Left colon (tissue), 2 donors: Measurements from ENCODE around the gene VSIR. TPM values are rescaled to one million over a fixed set of nuclear protein-coding genes. Genes with fewer than 3 reads are reported as not detected.

ENCODE experiments used
- ATAC-seq: fragments of 200-7000 bp; cut with Tn5 transposase; one replicate; pipeline ENCODE4 v1.9.1; 2020; ENCODE audit warnings: mild to moderate bottlenecking, moderate library complexity
- DNase-seq, 2 donors: peaks; one replicate each; pipeline ENCODE4 v3.0.0-alpha.2; 2020
- intact Hi-C, 2 donors: fragments of 100-400 bp; cut with DNase I in 1 of 2; cut with micrococcal nuclease in 1 of 2; formaldehyde crosslinking; loops; one replicate each; pipeline versions ENCODE4 v1.11.2 to v1.14.0; 2022; cut with DNase I, micrococcal nuclease
- long read RNA-seq: library from polyadenylated mRNA; unstranded; transcript quantifications from one replicate; pipeline ENCODE4 v2.0.0, GENCODE V29; 2021
- total RNA-seq, 2 donors: library from RNA; stranded (reverse); fragmentation: NEBNext Ultra II Directional; extraction: Animal tissue kit (Norgen Biotek cat#: 25700); gene quantifications; one replicate each; pipeline ENCODE4 v1.2.1, GENCODE V29; 2021
- donor health status: DM: no; HTN: no; CAD: no.
- donor health status: DM: yes; HTN: yes; CAD: no.

Gene VSIR
- total RNA-seq = 10 to 100 TPM; 50.5 to 76.7 TPM
- long read RNA-seq, full-length matches to known transcripts = 56 of 84 reads
- long read RNA-seq, partial matches to known transcripts = 17 of 84 reads
- long read RNA-seq, other reads (novel, unspliced or antisense) = 11 of 84 reads

- intact Hi-C loops = loop anchor here in 1 of 2 donors (10.0 kb wide), 1 partner anchor 59 kb away; the partner anchor contains the start of gene C10orf105
- ATAC-seq (peak; percentile 85), DNase-seq (peak; percentile 83 to 91)
Observed at GRCh38 chr10:71773221-71773971, at the start of gene VSIR. Gene VSIR (minus strand): TSS chr10:71773520. CDS start chr10:71773439, 81 bp downstream.

GRCh38 chr10:71821909-71822763 is 48.8 kb upstream of the VSIR start:
- intact Hi-C loops = no loop called here
- DNase-seq (no peak), ATAC-seq (no peak)

GRCh38 chr10:71820966-71821365 is 47.6 kb upstream of the VSIR start:
- DNase-seq (no peak), ATAC-seq (no peak)

GRCh38 chr10:71819985-71820384 is 46.7 kb upstream of the VSIR start:
- no peak for ATAC-seq
- DNase-seq = no peak
- intact Hi-C loops = loop anchor here (10.0 kb wide), 1 partner anchor 505 kb away; the partner anchor contains the start of gene SLC29A3 (in 2 of the 2)

More at GRCh38 chr10:71820966-71821365, 47.6 kb upstream of the VSIR start:
- intact Hi-C loops = no loop called here

GRCh38 chr10:71819441-71819861 is 46.1 kb upstream of the VSIR start:
- intact Hi-C loops = loop anchor here (10.0 kb wide), 1 partner anchor 505 kb away; the partner anchor contains the start of gene SLC29A3 (in 2 of the 2)
- ATAC-seq (no peak), DNase-seq (no peak)

- no peak for DNase-seq
- intact Hi-C loops = loop anchor here (10.0 kb wide), 1 partner anchor 504 kb away; the partner anchor contains the start of gene SLC29A3 (in 2 of the 2)
- no peak for ATAC-seq
Observed at GRCh38 chr10:71818674-71819260, 45.4 kb upstream of the VSIR start.

- ATAC-seq (no peak), DNase-seq (no peak)
- intact Hi-C loops = loop anchor here (10.0 kb wide), 1 partner anchor 503 kb away; the partner anchor contains the start of gene SLC29A3 (in 2 of the 2)
Observed at GRCh38 chr10:71817831-71818655, 44.7 kb upstream of the VSIR start.

GRCh38 chr10:71816936-71817618 is 43.8 kb upstream of the VSIR start:
- no peak for ATAC-seq
- intact Hi-C loops = loop anchor here (10.0 kb wide), 1 partner anchor 502 kb away; the partner anchor contains the start of gene SLC29A3 (in 2 of the 2)

GRCh38 chr10:71816421-71816851 is 43.1 kb upstream of the VSIR start:
- no peak for DNase-seq
- no peak for ATAC-seq
- intact Hi-C loops = loop anchor here (10.0 kb wide), 1 partner anchor 502 kb away; the partner anchor contains the start of gene SLC29A3 (in 2 of the 2)

More at GRCh38 chr10:71816936-71817618, 43.8 kb upstream of the VSIR start:
- DNase-seq = no peak

- intact Hi-C loops = loop anchor here (10.0 kb wide), 1 partner anchor 501 kb away; the partner anchor contains the start of gene SLC29A3 (in 2 of the 2)
- DNase-seq = no peak
- ATAC-seq = no peak
Observed at GRCh38 chr10:71815515-71816130, 42.3 kb upstream of the VSIR start.

- intact Hi-C loops = loop anchor here (5.0 to 10.0 kb wide), 2 partner anchors 433 to 500 kb away; partner anchors contain the start of gene SLC29A3 (in 2 of the 2)
- DNase-seq (no peak), ATAC-seq (no peak)
Observed at GRCh38 chr10:71814922-71815411, 41.6 kb upstream of the VSIR start.

- intact Hi-C loops = loop anchor here (5.0 to 10.0 kb wide), 2 partner anchors 431 to 498 kb away; partner anchors contain the start of gene SLC29A3 (in 2 of the 2)
- ATAC-seq (peak; percentile 2), DNase-seq (no peak)
Observed at GRCh38 chr10:71812913-71813590, 39.7 kb upstream of the VSIR start.

- peak; percentile 53 to 82 for DNase-seq
- ATAC-seq = peak; percentile 89
- intact Hi-C loops = loop anchor here (5.0 to 10.0 kb wide), 2 partner anchors 430 to 497 kb away; partner anchors contain the start of gene SLC29A3 (in 2 of the 2)
Observed at GRCh38 chr10:71812016-71812912, 38.9 kb upstream of the VSIR start.

- ATAC-seq (no peak), DNase-seq (no peak)
- intact Hi-C loops = loop anchor here (5.0 to 10.0 kb wide), 2 partner anchors 429 to 497 kb away; partner anchors contain the start of gene SLC29A3 (in 2 of the 2)
Observed at GRCh38 chr10:71811351-71811750, 38.0 kb upstream of the VSIR start.
